IMR-90 (cell line): ENCODE measurements around the gene PKHD1. TPM values are rescaled to one million over a fixed set of nuclear protein-coding genes. Genes with fewer than 3 reads are reported as not detected.

Experiments
- ATAC-seq: fragments of 200-7000 bp; cut with Tn5 transposase; 2 replicates; pipeline ENCODE4 v1.9.1; 2020; ENCODE audit warnings: low read depth, mild to moderate bottlenecking, moderate library complexity
- BruUV-seq: library from RNA; stranded (reverse); fragments of 400-500 nt; replicated peaks from 2 replicates; lab custom pipeline; 2021; lab: Mats Ljungman, UMichigan
- CTCF ChIA-PET: fragments of 300-600 bp; formaldehyde crosslinking; extraction: SDS; loops from one replicate; lab custom pipeline; 2021; ENCODE audit warnings: antibody characterized with exemption; lab: Yijun Ruan, JAX
- POLR2A ChIA-PET: fragments of 300-600 bp; sonication (Branson Sonifier 250); formaldehyde crosslinking; loops from one replicate; lab custom pipeline; 2022; ENCODE audit warnings: antibody characterized with exemption; ENCODE audit not compliant: unreplicated experiment; lab: Charles Lee
- DNase-seq: peaks from one replicate; pipeline ENCODE4 v3.0.0; 2013
- H2AFZ ChIP-seq: replicated peaks from 2 replicates; pipeline ENCODE3; 2013; ENCODE audit warnings: low read length, mild to moderate bottlenecking; ENCODE audit not compliant: poor library complexity
- H2AK5ac ChIP-seq: 2 replicates; pipeline ENCODE4 v1.6.1; 2013; ENCODE audit warnings: low read depth, low read length, inconsistent platforms
- H2AK9ac ChIP-seq: replicated peaks from 2 replicates; pipeline ENCODE3; 2013; ENCODE audit warnings: mild to moderate bottlenecking, low read depth, low read length, moderate library complexity; ENCODE audit not compliant: poor library complexity
- H2BK120ac ChIP-seq: 2 replicates; pipeline ENCODE4 v1.6.1; 2013; ENCODE audit warnings: low read depth, low read length, inconsistent platforms
- H2BK15ac ChIP-seq: 3 replicates; pipeline ENCODE4 v1.6.1; 2013; ENCODE audit warnings: low read depth, low read length, inconsistent platforms
- H2BK20ac ChIP-seq: 2 replicates; pipeline ENCODE4 v1.6.1; 2013; ENCODE audit warnings: low read depth, mild to moderate bottlenecking, inconsistent platforms, low read length, moderate library complexity
- H2BK5ac ChIP-seq: 2 replicates; pipeline ENCODE4 v1.6.1; 2013; ENCODE audit warnings: mild to moderate bottlenecking, low read depth, low read length, inconsistent platforms; ENCODE audit not compliant: poor library complexity, severe bottlenecking
- H3K14ac ChIP-seq: replicated peaks from 2 replicates; pipeline ENCODE4 v1.6.1; 2013; ENCODE audit warnings: low read depth, low read length, inconsistent platforms
- H3K18ac ChIP-seq: 2 replicates; pipeline ENCODE4 v1.6.1; 2013; ENCODE audit warnings: low read depth, low read length, control low read depth
- H3K23ac ChIP-seq: 2 replicates; pipeline ENCODE4 v1.6.1; 2013; ENCODE audit warnings: low read depth, low read length, inconsistent platforms
- H3K27ac ChIP-seq: 2 replicates; pipeline ENCODE4 v1.5.1; 2013; ENCODE audit warnings: mild to moderate bottlenecking, control low read depth, low read length; ENCODE audit not compliant: insufficient read depth
- H3K27me3 ChIP-seq: 2 replicates; pipeline ENCODE4 v1.6.1; 2013; ENCODE audit warnings: low read length; ENCODE audit not compliant: control insufficient read depth, insufficient read depth
- H3K36me3 ChIP-seq: 2 replicates; pipeline ENCODE4 v1.6.1; 2013; ENCODE audit warnings: low read length, mixed read lengths; ENCODE audit not compliant: control insufficient read depth, insufficient read depth
- H3K4ac ChIP-seq: 2 replicates; pipeline ENCODE4 v1.6.1; 2013; ENCODE audit warnings: low read depth, low read length, inconsistent platforms
- H3K4me1 ChIP-seq: 2 replicates; pipeline ENCODE4 v1.6.1; 2013; ENCODE audit warnings: low read length, mixed read lengths; ENCODE audit not compliant: control insufficient read depth, insufficient read depth
- H3K4me2 ChIP-seq: 2 replicates; pipeline ENCODE4 v1.6.1; 2013; ENCODE audit warnings: low read depth, mild to moderate bottlenecking, control low read depth, low read length, moderate library complexity
- H3K4me3 ChIP-seq: 2 replicates; pipeline ENCODE4 v1.5.1; 2013; ENCODE audit warnings: low read depth, mild to moderate bottlenecking, control low read depth, low read length, moderate library complexity; ENCODE audit not compliant: insufficient read depth
- H3K56ac ChIP-seq: 2 replicates; pipeline ENCODE4 v1.6.1; 2013; ENCODE audit warnings: low read length, inconsistent platforms; ENCODE audit not compliant: insufficient read depth; ENCODE audit errors: extremely low read depth
- H3K79me1 ChIP-seq, 2 experiments: 2 replicates each; pipeline ENCODE4 v1.6.1; 2013; ENCODE audit warnings: low read length in 2 of 2, inconsistent platforms in 1 of 2, low read depth in 1 of 2
- H3K9ac ChIP-seq: 2 replicates; pipeline ENCODE4 v1.6.1; 2013; ENCODE audit warnings: low read depth, low read length, control low read depth
- H3K9me1 ChIP-seq: 2 replicates; pipeline ENCODE4 v1.6.1; 2013; ENCODE audit warnings: low read length, inconsistent platforms; ENCODE audit not compliant: insufficient read depth
- H3K9me3 ChIP-seq: 2 replicates; pipeline ENCODE4 v1.6.1; 2013; ENCODE audit warnings: low read length; ENCODE audit not compliant: control insufficient read depth, insufficient read depth
- H4K20me1 ChIP-seq: 2 replicates; pipeline ENCODE4 v1.6.1; 2013; ENCODE audit warnings: low read length, inconsistent platforms; ENCODE audit not compliant: insufficient read depth
- H4K5ac ChIP-seq: 2 replicates; pipeline ENCODE4 v1.6.1; 2013; ENCODE audit warnings: mild to moderate bottlenecking, low read depth, low read length, control low read depth
- H4K8ac ChIP-seq, 2 experiments: 2 replicates each; pipeline ENCODE4 v1.6.1; 2013; ENCODE audit warnings: low read depth in 2 of 2, low read length in 2 of 2, control low read depth in 1 of 2, inconsistent platforms in 1 of 2
- H4K91ac ChIP-seq: 2 replicates; pipeline ENCODE4 v1.6.1; 2013; ENCODE audit warnings: low read depth, low read length, inconsistent platforms; ENCODE audit not compliant: insufficient read depth
- BHLHE40 ChIP-seq: fragments of 150-350 bp; IDR thresholded peaks from 2 replicates; pipeline ENCODE4 v1.6.1; 2016; ENCODE audit warnings: mild to moderate bottlenecking, low read depth, low read length
- CEBPB ChIP-seq: IDR thresholded peaks from 2 replicates; pipeline ENCODE4 v1.6.1; 2012; ENCODE audit warnings: low read depth, low read length, improper control_type of control experiment
- CHD1 ChIP-seq: IDR thresholded peaks from 2 replicates; pipeline ENCODE4 v1.6.1; 2012; ENCODE audit warnings: low read depth, low read length, improper control_type of control experiment
- CTCF ChIP-seq: conservative IDR thresholded peaks from 2 replicates; pipeline ENCODE4 v1.5.1; 2012; ENCODE audit warnings: mild to moderate bottlenecking, low read depth, low read length, improper control_type of control experiment
- ELK1 ChIP-seq: fragments of 150-350 bp; IDR thresholded peaks from 2 replicates; pipeline ENCODE4 v1.6.1; 2016; ENCODE audit warnings: low read depth, mild to moderate bottlenecking, low read length, moderate library complexity, borderline replicate concordance
- FOS ChIP-seq: fragments of 150-350 bp; IDR thresholded peaks from 2 replicates; pipeline ENCODE4 v1.6.1; 2016; ENCODE audit warnings: low read depth, low read length
- MAFK ChIP-seq: IDR thresholded peaks from 2 replicates; pipeline ENCODE4 v1.6.1; 2012; ENCODE audit warnings: low read depth, low read length, improper control_type of control experiment
- MXI1 ChIP-seq: IDR thresholded peaks from 2 replicates; pipeline ENCODE4 v1.6.1; 2012; ENCODE audit warnings: low read depth, mild to moderate bottlenecking, low read length, moderate library complexity, borderline replicate concordance
- NFE2L2 ChIP-seq: fragments of 150-350 bp; IDR thresholded peaks from 2 replicates; pipeline ENCODE4 v1.6.1; 2016; ENCODE audit warnings: low read depth, mild to moderate bottlenecking, low read length
- POLR2A ChIP-seq: IDR thresholded peaks from 2 replicates; pipeline ENCODE4 v1.6.1; 2012; ENCODE audit warnings: mild to moderate bottlenecking, low read depth, low read length
- RAD21 ChIP-seq: IDR thresholded peaks from 2 replicates; pipeline ENCODE4 v1.6.1; 2012; ENCODE audit warnings: low read length, improper control_type of control experiment
- RCOR1 ChIP-seq: IDR thresholded peaks from 2 replicates; pipeline ENCODE4 v1.6.1; 2012; ENCODE audit warnings: mild to moderate bottlenecking, low read length, improper control_type of control experiment; ENCODE audit not compliant: insufficient replicate concordance
- RFX5 ChIP-seq: IDR thresholded peaks from 2 replicates; pipeline ENCODE4 v1.8.0; 2012; ENCODE audit warnings: low read depth, mild to moderate bottlenecking, low read length, moderate library complexity
- SMC3 ChIP-seq: fragments of 150-350 bp; IDR thresholded peaks from 2 replicates; pipeline ENCODE4 v1.6.1; 2016; ENCODE audit warnings: low read depth, mild to moderate bottlenecking, antibody characterized with exemption, low read length, moderate library complexity
- USF2 ChIP-seq: fragments of 150-350 bp; IDR thresholded peaks from 2 replicates; pipeline ENCODE4 v1.6.1; 2017; ENCODE audit warnings: mild to moderate bottlenecking, antibody characterized with exemption, low read length, low read depth
- WGBS, 2 experiments: methylation state at CpG; one replicate each; pipeline versions ENCODE4 v1.1.5 to v1.1.7; 2013; ENCODE audit warnings: missing lambda C conversion rate in 2 of 2; ENCODE audit not compliant: insufficient read length in 1 of 2; ENCODE audit errors: extremely low coverage in 2 of 2; 5-methylcytosine and 5-hydroxymethylcytosine counted together
- dilution Hi-C: fragments of 300-500 bp; cut with HindIII; formaldehyde crosslinking; loops from one replicate; pipeline ENCODE4 v1.14.3; 2018; ENCODE audit warnings: low sequenced_read_pairs; ENCODE audit not compliant: unreplicated experiment
- in situ Hi-C: fragments of 300-500 bp; cut with MboI; formaldehyde crosslinking; loops from 3 replicates; pipeline ENCODE4 v1.14.3; 2019; ENCODE audit warnings: low sequenced_read_pairs, inconsistent platforms, mixed read lengths
- intact Hi-C: fragments of 100-400 bp; cut with micrococcal nuclease; formaldehyde crosslinking; loops from 2 replicates; pipeline ENCODE4 v1.10.0; 2022
- polyA plus RNA-seq, 3 experiments: library from polyadenylated mRNA; depleted of rRNA; stranded (reverse); fragments of >200 nt; gene quantifications; 2 replicates each; pipeline ENCODE4 v1.2.3, GENCODE V29; 2012; ENCODE audit warnings: low replicate concordance in 1 of 3
- total RNA-seq: library from RNA; depleted of rRNA; stranded (reverse); fragments of >200 nt; gene quantifications from 2 replicates; pipeline ENCODE4 v1.2.3, GENCODE V29; 2012

The PKHD1 gene
- total and polyA plus RNA-seq, 2 of the 4 experiments (the other 2 are of a cell fraction), result not detected

GRCh38 chr6:51892750-51893149, 194.7 kb downstream of the PKHD1 start:
- no peak overlapping the region for H2BK15ac ChIP-seq
- no peaks in the 10 kb centered on the region for H4K20me1 ChIP-seq
- intact Hi-C loops (no loop called here), in situ Hi-C loops (no loop called here), dilution Hi-C loops (no loop called here)
- H4K91ac ChIP-seq, result no peak overlapping the region
- H3K9me3 ChIP-seq, result no peaks in the 10 kb centered on the region; the same call in 1 of the 2 replicates
- BruUV-seq, result no TSS peak
- ATAC-seq, result no peak
- no peak overlapping the region for H2AK5ac ChIP-seq
- TF ChIP-seq RCOR1, result no peak
- TF ChIP-seq MXI1, result no peak
- TF ChIP-seq USF2, result no peak
- TF ChIP-seq CHD1, result no peak
- no peak for TF ChIP-seq CTCF
- no peak for TF ChIP-seq MAFK
- no peak for TF ChIP-seq RAD21
- no peak for TF ChIP-seq BHLHE40
- no peak for TF ChIP-seq SMC3
- no peak for TF ChIP-seq ELK1
- no peak for TF ChIP-seq FOS
- TF ChIP-seq RFX5, result no peak
- no peak for TF ChIP-seq CEBPB
- no peak for TF ChIP-seq POLR2A
- no peak for TF ChIP-seq NFE2L2
- H3K79me1 ChIP-seq, result no peaks in the 10 kb centered on the region
- H2BK20ac ChIP-seq, result no peak overlapping the region
- no peak for DNase-seq
- H3K36me3 ChIP-seq, result no peaks in the 10 kb centered on the region
- H4K8ac ChIP-seq, result no peak overlapping the region
- no peak overlapping the region for H4K5ac ChIP-seq
- H3K27me3 ChIP-seq, result no peaks in the 10 kb centered on the region
- CTCF ChIA-PET, result no interaction called here
- H3K4me3 ChIP-seq, result no peak overlapping the region
- no peak overlapping the region for H3K27ac ChIP-seq
- no peak overlapping the region for H3K9ac ChIP-seq
- no peak overlapping the region for H2BK120ac ChIP-seq
- no CpG with 5 or more reads among the region's 4 CpGs for WGBS, 2 experiments
- H3K9me1 ChIP-seq, result no peaks in the 10 kb centered on the region
- POLR2A ChIA-PET, result interaction anchor here (0.6 kb wide), 1 partner anchor 11 kb away, joined by 3 read pairs; no protein-coding TSS in a partner anchor
- H3K4ac ChIP-seq, result no peak overlapping the region
- no peak overlapping the region for H2AK9ac ChIP-seq
- H2BK5ac ChIP-seq, result no peak overlapping the region
- H3K14ac ChIP-seq, result no peak overlapping the region
- no peak overlapping the region for H2AFZ ChIP-seq
- H3K4me2 ChIP-seq, result no peak overlapping the region
- H3K18ac ChIP-seq, result no peak overlapping the region
- no peak overlapping the region for H3K23ac ChIP-seq
- no peaks in the 10 kb centered on the region for H3K4me1 ChIP-seq
- H3K56ac ChIP-seq, result no peak overlapping the region
